Measurements from ENCODE around the gene IL17REL. TPM values are rescaled to one million over a fixed set of nuclear protein-coding genes. Genes with fewer than 3 reads are reported as not detected.

The IL17REL gene
- total RNA-seq, 1 experiment from 2014 or later = 0.24 TPM

GRCh38 chr22:50040717-50041116 lies 28.2 kb upstream of the IL17REL start (continued):
- TF ChIP-seq AR (CRISPR knock-in tag; IDR thresholded peaks at IDR 0.05) (no peak), ZNF232 (CRISPR knock-in tag; IDR thresholded peaks at IDR 0.05) (no peak), E2F1 (CRISPR knock-in tag; IDR thresholded peaks at IDR 0.05) (no peak), ESRRA (CRISPR knock-in tag; IDR thresholded peaks at IDR 0.05; ENCODE audit: borderline replicate concordance) (no peak), SOX15 (CRISPR knock-in tag; IDR thresholded peaks at IDR 0.05) (no peak), ZNF317 (CRISPR knock-in tag; IDR thresholded peaks at IDR 0.05; ENCODE audit: borderline replicate concordance, low read depth) (no peak), PREB (CRISPR knock-in tag; IDR thresholded peaks at IDR 0.05; ENCODE audit: borderline replicate concordance) (no peak), FOXP1 (CRISPR knock-in tag; IDR thresholded peaks at IDR 0.05; ENCODE audit: borderline replicate concordance) (no peak), ZNF671 (CRISPR knock-in tag; IDR thresholded peaks at IDR 0.05) (no peak)

GRCh38 chr22:50039669-50040443 lies 27.3 kb upstream of the IL17REL start:
- Mint-ChIP-seq H3K9me3 (peaks cover 14% of the 10 kb centered on the region), H3K36me3 (no peaks in the 10 kb centered on the region), H3K4me3 (no peak overlapping the region), H3K4me1 (no peaks in the 10 kb centered on the region), H3K27ac (no peak overlapping the region), H3K27me3 (ENCODE audit: low read depth) (no peaks in the 10 kb centered on the region)
- no peak for DNase-seq (ENCODE audit: low spot score)
- TF ChIP-seq FOXK1 (CRISPR knock-in tag; IDR thresholded peaks at IDR 0.05) (no peak), GABPB1 (CRISPR knock-in tag; IDR thresholded peaks at IDR 0.05) (no peak), HMGA2 (CRISPR knock-in tag; IDR thresholded peaks at IDR 0.05) (no peak), OVOL2 (CRISPR knock-in tag; IDR thresholded peaks at IDR 0.05; ENCODE audit: borderline replicate concordance) (no peak), E2F4 (CRISPR knock-in tag; IDR thresholded peaks at IDR 0.05; ENCODE audit: borderline replicate concordance, low read depth) (no peak), SMAD4 (CRISPR knock-in tag; IDR thresholded peaks at IDR 0.05) (no peak), GTF2I (CRISPR knock-in tag; conservative IDR thresholded peaks at IDR 0.05) (no peak), CTCF (IDR thresholded peaks at IDR 0.05) (no peak), ZNF423 (CRISPR knock-in tag; IDR thresholded peaks at IDR 0.05) (no peak), TCF7 (CRISPR knock-in tag; IDR thresholded peaks at IDR 0.05; ENCODE audit: low read depth) (no peak), STAT6 (CRISPR knock-in tag; conservative IDR thresholded peaks at IDR 0.05; ENCODE audit: low read depth) (no peak)
- CTCF ChIA-PET = no interaction called here
- POLR2A ChIA-PET = no interaction called here
- ATAC-seq = no peak

Measured in WTC11 (cell line).